CD4-positive, alpha-beta T cell treated with Interleukin-21 for 1 hour (primary cell): ENCODE results near the gene ADAM12.

Experiments
- DNase-seq: peaks from one replicate; pipeline ENCODE4 v3.0.0-alpha.2; 2020

ADAM12 gene

GRCh38 chr10:126102636-126103035 is 285.6 kb downstream of the ADAM12 start:
- no peak for DNase-seq

GRCh38 chr10:126101736-126102135 is 286.5 kb downstream of the ADAM12 start:
- peak; percentile 1 for DNase-seq

GRCh38 chr10:126101325-126101724 is 287.0 kb downstream of the ADAM12 start:
- DNase-seq: no peak

- no peak for DNase-seq
These were observed 288.9 kb downstream of the ADAM12 start for GRCh38 chr10:126099366-126099765.

GRCh38 chr10:126098226-126098581 is 290.1 kb downstream of the ADAM12 start:
- no peak for DNase-seq

- DNase-seq: no peak
These were observed 290.6 kb downstream of the ADAM12 start for GRCh38 chr10:126097558-126098225.

GRCh38 chr10:126094537-126094936 is 293.7 kb downstream of the ADAM12 start:
- no peak for DNase-seq

- no peak for DNase-seq
These were observed 295.7 kb downstream of the ADAM12 start for GRCh38 chr10:126092366-126093215.

- DNase-seq: no peak
These were observed 297.2 kb downstream of the ADAM12 start for GRCh38 chr10:126090911-126091728.

GRCh38 chr10:126090443-126090842 is 297.8 kb downstream of the ADAM12 start:
- DNase-seq: no peak

GRCh38 chr10:126087796-126088505 is 300.3 kb downstream of the ADAM12 start:
- DNase-seq: no peak

GRCh38 chr10:126087153-126087680 is 301.1 kb downstream of the ADAM12 start:
- DNase-seq: no peak

- DNase-seq: no peak
These were observed 302.5 kb downstream of the ADAM12 start for GRCh38 chr10:126085806-126086205.

- no peak for DNase-seq
These were observed 303.9 kb downstream of the ADAM12 start for GRCh38 chr10:126084369-126084768.

GRCh38 chr10:126083009-126083408 is 305.3 kb downstream of the ADAM12 start:
- DNase-seq: no peak

- DNase-seq: no peak
These were observed 306.3 kb downstream of the ADAM12 start for GRCh38 chr10:126081841-126082466.

- DNase-seq: no peak
These were observed 307.3 kb downstream of the ADAM12 start for GRCh38 chr10:126080879-126081411.

- DNase-seq: no peak
These were observed 307.9 kb downstream of the ADAM12 start for GRCh38 chr10:126080291-126080825.

GRCh38 chr10:126075009-126075408 is 313.3 kb downstream of the ADAM12 start:
- no peak for DNase-seq

- no peak for DNase-seq
These were observed 314.0 kb downstream of the ADAM12 start for GRCh38 chr10:126074291-126074690.

GRCh38 chr10:126073606-126074005 is 314.7 kb downstream of the ADAM12 start:
- no peak for DNase-seq
